HG02870 (cell line): ENCODE measurements around the gene ESYT1.

Source experiments
- ATAC-seq: cut with Tn5 transposase; IDR thresholded peaks from one replicate; pipeline ENCODE4 v1.9.1; 2021; ENCODE audit warnings: mild to moderate bottlenecking, moderate library complexity; ENCODE audit not compliant: unreplicated experiment

Gene ESYT1

GRCh38 chr12:56172839-56173238, 44.8 kb downstream of the ESYT1 start:
- no peak for ATAC-seq

GRCh38 chr12:56178347-56178746, 50.3 kb downstream of the ESYT1 start:
- ATAC-seq = no peak

- no peak for ATAC-seq
Observed at GRCh38 chr12:56186957-56187356, 58.9 kb downstream of the ESYT1 start.

- ATAC-seq = no peak
Observed at GRCh38 chr12:56188131-56188777, 60.2 kb downstream of the ESYT1 start.

GRCh38 chr12:56188778-56189098, 60.7 kb downstream of the ESYT1 start:
- ATAC-seq = no peak

- ATAC-seq = peak; percentile 54
Observed at GRCh38 chr12:56189099-56189917, 61.2 kb downstream of the ESYT1 start, which contains the start of gene SMARCC2. TSS of gene SMARCC2 (minus strand) at chr12:56189483. CDS start at chr12:56189461, 22 bp downstream.

- ATAC-seq = peak; percentile 36
Observed at GRCh38 chr12:56189918-56190694, 62.0 kb downstream of the ESYT1 start.

GRCh38 chr12:56190695-56191155, 62.7 kb downstream of the ESYT1 start:
- ATAC-seq = no peak

- no peak for ATAC-seq
Observed at GRCh38 chr12:56192582-56192981, 64.5 kb downstream of the ESYT1 start.

GRCh38 chr12:56193025-56193578, 65.0 kb downstream of the ESYT1 start:
- ATAC-seq = no peak
